Activated CD8-positive, alpha-beta memory T cell treated with anti-CD3 and anti-CD28 coated beads, Interleukin-2, amount 50 U/mL, for 1 hour (primary cell): ENCODE results near the gene KRT15.

ENCODE experiments used
- DNase-seq: peaks from one replicate; pipeline ENCODE4 v3.0.0-alpha.2; 2020; ENCODE audit errors: extremely low read depth

KRT15 gene

DNA sequence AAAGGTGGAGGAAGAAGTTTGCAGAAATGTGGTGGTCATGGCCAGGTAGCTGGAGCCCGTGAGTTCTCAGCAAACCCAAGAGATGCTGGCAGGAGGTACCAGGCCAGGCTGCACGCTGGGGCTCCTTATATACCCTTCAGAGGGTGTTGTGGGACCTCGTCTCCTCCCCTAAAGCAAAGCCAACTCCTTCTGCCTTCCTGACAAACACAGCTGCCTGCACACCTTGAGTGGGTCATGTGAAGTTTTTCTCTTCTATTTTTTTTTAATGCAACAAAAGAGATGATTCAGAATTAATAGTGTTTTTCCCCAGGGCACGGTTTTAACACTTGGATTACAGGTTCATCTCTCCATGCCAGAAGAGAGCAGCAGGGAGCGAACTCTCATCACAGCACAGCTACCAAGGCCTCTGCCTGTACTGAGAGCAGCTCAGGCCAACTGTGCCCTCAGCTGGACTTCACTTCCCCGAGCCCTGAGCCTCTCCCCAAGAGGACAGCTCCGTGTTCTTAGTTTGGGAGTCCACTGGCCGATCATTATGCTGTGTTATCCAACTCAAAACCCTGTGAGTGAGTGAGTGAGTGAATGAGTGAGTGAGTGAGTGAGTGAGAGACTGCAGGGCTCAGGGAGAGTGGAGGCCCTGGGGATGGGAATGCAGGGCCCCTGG lies at the start of gene KRT15:
Gene KRT15 (minus strand): TSS at position 102 of the 661 bp plus-strand sequence. CDS start 63 bp downstream, at position 39.
- no peak for DNase-seq

DNA sequence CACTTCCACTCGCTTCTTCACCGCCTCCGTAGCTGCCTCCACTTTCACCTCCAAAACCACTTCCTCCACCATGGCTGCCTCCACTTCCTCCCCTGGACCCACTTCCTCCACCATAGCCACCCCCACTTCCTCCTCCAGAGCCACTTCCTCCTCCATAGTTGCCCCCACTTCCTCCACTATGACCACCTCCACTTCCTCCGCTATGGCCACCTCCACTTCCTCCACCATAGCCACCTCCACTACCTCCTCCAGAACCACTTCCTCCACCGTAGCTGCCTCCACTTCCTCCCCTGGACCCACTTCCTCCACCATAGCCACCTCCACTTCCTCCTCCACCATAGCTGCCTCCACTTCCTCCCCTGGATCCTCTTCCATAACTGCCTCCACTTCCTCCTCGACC lies 48.6 kb upstream of the KRT15 start:
- DNase-seq: no peak

DNA sequence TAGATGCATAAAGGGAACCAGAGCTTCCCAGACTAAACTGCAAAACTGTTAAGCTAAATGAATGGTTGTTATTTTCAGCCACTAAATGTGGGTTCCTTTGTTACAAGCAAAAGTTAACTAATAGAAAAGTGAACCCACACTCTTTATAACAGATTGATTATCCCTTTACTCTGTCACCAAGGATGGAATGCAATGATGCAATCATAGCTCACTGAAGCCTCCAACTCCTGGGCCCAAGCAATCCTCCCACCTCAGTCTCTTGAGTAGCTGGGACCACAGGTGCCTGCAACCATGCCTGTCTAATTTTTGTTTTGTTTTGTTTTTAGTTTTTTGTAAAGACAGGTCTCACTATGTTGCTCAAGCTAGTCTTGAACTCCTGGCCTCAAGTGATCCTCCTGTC lies 46.6 kb upstream of the KRT15 start:
- no peak for DNase-seq

DNA sequence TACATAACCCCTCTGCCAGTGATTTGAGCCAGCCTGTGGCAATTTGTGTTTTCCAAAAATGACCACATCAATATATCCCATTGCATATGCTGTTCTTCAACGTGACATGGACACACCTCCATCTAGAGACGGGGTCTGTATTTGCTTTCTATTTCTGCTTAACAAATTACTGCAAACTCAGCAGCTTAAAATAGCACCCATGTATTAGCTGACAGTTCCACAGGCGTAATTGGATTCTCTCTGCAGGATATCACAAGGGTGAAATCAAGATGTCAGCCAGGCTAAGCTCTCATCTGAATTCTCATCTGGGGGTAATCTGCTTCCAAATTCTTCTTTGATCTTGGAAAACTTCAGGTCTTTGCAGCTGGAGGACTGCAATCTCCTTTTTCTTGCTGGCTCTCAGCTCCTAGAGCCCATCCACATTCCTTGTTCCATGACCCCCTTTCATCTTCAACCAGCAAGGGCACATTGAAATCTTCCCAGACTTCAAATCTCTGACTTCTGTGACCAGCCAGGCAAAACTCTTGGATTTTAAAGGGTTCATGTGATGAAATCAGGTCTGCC lies 45.0 kb upstream of the KRT15 start:
- no peak for DNase-seq

DNA sequence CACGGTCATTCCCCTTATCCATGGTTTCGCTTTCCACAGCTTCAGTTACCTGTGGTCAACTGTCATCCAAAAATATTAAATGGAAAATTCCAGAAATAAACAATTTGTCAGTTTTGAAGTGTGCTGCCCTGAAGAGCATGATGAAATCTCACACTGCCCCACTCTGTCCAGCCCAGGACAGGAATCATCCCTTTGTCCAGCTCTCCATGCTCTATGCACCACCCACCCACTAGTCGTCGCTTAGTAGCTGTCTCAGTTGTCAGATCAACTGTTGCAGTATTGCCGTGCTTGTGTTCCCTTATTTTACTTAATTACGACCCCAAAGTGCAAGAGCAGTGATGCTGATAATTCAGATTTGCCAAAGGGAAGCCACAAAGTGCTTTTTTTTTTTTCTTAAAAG lies 42.9 kb upstream of the KRT15 start:
- DNase-seq: no peak

DNA sequence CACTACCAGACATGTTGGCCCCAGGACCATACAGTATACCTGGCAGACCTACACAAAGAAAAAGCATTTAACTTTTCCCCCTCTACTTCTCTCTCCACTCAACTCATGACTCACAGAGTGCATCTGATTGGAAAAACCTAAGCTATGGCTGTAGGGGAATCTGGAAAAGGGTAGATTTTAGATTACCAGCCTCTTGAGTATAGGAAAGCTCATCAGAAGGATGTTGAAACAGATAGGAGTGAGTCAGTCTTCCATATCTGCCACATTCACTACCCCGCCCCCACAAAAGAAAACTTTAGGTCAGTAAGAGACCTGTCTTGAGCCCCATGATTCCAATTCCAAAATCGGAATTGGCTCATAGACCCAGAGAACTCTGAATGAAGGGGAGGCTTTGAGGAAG lies 40.9 kb upstream of the KRT15 start:
- no peak for DNase-seq

DNA sequence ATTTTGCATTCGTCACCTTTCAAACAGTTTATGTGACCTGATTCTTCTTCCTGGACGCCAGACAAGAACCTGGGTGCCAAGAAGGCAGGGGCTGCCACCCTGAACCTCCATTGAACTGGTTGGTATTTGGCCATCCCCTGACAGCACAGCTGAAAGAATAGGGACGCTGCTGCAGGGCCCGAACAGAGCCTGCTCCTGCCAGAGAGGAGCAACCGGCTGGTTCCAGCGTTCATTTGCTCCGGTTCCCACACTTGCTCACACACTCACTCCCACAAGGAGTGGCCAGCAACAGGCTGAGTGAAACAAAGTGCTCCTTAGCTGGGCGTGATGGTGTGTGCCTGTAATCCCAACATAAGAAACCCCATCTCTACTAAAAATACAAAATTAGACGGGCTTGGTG lies 38.2 kb upstream of the KRT15 start:
- no peak for DNase-seq

DNA sequence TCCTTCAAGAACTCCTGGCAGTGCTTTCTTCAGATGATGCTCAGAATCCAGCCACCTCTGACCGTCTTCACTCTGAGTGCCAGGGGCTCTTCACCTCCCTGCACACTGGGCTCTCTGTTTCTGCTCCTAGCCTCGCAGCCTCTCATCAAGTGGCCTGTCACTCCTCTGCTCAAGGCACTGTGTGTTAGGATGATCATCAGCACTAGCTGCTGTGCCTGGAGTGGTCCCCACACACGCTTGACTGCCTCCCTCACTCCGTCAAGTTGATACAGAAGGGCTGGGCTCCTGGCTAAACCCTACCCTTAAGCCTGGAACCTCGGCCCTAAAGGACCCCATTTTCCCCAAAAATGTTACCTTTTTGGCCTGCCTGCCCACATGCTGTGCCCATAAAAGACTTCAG lies 37.6 kb upstream of the KRT15 start:
- DNase-seq: no peak

DNA sequence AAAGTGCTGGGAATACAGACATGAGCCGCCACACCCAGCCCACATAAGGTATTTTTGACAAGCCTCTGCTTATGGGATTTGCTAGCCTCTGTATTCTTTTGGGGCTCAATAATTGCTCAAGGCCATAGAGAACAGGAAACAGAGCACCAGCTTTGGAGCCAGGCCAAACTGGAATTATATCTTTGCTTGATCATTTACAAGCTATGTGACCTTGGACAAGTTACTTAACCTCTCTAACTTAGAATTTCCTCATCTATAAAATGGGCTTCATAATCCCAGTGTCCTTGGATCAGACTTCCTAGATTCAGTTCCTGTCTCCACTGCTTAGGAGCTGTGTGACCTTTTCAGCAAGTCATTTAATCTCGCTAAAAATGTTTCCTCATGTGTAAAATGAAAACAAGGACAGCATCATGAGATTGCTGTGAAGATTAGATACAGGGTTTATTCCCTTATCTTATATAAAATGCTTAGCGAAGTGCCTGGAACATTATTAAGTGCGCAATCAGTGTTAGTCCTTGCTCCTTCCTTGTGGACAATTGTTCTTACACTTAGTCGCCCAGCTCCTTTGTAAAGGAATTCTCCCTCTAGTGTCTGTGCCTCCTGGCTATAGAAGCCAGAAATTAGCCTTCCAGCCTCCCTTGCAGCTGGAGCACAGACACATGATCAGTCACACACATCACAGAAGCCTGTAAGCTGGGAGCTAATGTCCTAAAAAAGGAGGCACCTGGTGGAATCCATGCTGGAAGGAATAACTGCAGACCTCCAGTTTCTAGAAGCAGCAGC lies 36.6 kb upstream of the KRT15 start:
- no peak for DNase-seq

DNA sequence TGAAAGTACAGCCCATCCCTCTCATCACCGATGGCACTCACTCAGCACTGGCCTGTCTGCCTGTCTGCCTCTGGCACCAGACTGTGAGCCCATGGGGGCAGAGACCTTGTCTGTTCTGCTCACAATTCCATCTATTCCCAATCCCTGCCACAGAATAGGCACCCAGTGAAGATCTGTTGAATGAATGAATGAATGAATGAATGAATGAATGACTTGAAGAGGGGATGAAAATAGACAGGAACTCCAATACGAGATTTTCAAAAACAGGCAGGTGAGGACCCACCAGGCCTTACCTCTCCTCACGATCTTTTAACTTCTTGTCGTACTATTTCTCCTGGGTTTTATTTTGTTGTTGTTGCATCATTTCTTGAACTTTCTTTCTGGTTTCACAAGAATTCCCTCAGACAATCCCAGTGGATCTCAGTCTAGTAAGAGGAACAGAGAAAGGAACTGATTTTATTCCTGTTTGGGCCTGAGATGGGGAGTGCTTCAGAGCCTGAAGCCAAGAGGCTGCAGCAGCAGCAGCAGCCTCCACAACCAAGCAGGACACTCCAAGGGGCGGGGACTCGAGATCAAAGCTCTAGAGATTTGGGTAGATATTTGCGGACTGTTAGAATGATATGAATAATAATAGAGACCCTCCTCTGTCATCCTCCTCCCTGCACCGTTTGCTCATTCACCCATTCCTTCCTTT lies 35.4 kb upstream of the KRT15 start:
- no peak for DNase-seq

DNA sequence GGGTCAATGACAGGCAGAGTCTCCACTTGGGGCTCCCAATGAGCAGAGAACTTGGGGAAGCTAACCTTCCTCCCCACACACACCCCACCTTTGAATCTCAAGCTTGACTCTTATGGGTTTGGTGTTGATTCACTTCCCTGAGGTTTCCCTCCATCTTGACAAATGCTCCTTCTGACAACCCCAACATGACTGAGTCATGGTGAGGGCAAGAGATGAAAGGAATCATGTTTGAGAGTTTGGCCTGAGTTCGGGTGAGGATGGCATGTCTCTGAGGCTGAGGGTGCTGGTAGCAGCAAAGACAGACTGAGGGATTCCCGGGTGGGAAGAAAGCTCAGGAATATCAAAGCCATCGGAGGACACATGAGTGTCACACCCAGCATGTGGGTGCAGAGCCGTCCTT lies 34.5 kb upstream of the KRT15 start:
- no peak for DNase-seq

DNA sequence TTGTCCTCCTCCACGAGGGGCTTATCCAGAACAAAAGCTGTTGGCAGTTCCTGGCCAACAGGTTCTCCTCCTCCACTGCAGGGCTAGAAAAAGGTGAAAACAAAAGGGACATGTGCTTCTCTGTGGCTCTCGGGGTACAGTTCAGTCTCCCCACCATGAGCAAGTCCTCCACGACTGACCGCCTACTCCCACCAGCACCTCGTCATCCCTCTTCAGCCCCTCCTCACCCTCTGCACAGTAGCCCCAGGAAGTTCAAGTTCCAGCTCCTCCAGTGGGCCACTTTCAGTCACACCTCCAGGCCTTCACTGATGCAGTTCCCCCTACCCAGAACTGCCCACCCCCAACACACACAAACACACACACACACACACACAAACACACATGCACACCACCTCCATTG lies 33.8 kb upstream of the KRT15 start:
- no peak for DNase-seq

DNA sequence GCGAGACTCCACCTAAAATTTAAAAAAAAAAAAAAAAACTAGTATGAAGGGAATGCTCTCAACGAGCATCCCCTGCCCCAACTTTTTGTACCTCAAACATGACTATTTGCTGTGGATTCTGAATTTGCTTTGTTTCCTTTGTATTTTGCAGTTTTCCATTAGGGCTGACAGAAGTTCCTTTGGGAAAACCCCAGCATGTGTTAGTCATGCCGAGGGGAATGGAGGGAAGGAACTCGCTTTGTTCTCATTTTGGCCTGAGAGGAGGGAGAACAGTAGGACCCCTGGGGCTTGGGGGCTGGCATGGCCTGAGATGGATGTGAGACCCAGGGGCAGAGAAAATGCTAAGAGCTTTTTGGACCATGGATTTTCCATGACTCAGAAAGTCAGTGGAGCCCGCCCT lies 32.7 kb upstream of the KRT15 start:
- DNase-seq: no peak

DNA sequence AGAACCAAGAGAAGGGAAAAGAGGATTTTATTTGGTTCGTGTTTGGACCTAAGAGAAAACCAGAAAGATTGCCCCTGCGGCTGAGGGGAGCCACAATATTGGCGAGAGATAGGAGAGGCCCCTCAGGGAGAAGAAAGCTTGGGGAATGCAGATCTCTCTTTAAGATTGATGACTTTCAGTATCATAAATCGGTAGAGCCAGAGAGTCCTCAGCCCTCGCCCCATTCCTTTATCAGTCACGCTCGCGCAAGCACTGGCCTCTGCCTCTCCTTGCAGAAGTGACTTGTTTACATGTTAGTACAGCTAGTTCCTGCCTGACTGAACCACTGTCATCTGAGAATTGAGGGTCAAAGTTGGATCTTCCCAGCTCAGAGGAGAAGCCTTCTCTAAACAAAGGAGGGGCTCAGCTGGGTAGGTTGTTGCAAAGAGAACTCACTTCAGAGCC lies 30.9 kb upstream of the KRT15 start:
- no peak for DNase-seq

DNA sequence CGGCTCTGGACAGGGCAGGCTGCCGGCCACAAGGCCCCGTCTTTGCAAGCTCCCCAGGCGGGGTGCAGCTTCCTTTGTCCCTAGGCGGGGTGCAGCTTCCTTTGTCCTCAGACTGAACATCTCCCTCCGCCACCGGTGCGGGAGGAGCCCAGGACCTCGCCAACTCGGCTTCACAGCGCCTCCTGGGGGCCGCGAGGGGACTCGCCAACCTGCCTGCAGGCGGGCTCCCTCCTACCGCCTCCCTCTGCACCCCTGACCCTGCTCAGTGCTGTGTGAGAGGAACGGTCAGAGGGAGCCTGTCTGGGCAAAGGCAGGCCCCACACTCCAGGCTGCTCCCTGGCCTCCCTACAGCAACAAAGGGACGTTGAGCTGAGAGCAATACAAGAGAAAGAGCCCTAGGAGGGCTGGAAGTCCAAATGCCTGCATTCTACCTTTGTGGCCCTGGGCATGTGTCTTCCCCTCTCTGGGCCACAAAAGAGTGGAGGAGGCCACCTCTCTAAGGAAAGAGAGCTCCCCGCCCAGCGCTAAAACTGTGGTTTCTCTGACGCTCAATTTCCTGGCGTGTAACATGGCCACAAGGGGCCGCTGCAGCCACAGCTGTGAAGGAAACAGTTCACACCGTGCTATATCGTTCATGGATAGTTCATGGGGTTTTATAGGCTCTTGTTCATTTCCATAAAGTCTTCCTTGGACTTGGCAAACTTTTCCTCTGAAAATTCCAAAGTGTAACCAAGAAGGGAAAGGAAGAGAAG lies 30.3 kb upstream of the KRT15 start:
- DNase-seq: peak; percentile 53

DNA sequence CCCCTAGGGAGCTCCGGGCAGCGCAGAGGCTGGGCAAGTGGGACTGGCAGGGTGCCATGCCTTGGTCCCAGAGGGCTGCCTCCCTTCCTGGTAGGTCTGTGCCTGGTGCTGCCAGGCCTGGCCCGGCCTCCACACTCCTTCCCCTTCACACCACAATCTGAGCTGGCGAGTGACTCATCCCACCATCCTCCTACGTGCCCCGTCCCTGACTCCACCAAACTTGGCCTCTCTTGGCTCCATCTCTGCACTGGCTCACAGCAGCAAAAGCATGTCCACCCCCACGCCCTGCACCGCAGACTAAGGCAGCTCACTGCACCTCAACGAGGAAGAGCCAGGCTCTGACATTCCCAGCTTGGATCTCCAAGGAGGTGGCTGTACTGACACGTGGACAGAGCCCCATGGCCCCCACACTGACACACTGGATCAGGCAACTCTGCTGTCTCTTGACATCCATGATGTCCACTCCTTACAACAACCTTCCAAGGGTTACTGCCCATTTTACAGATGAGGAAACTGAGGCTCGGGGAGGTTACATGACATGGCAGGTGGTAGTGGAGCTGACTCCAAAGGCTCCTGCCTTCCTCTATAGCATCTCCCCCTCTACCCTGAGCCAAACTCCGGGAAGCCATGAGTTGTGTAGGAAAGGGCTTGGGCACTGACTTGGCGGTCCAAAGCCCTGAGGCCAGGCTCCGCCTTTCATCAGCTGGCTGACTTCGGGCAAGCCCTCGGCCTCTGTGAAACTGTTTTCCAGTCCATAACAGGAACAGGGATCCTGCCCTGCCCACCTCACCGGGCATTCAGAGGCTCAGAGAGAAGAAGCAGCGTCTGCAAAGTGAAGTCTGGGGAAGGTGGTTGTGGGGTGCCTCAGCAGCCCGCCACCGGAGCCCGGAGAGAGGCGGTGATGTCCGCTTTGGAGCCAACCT lies 29.5 kb upstream of the KRT15 start:
- DNase-seq: no peak

DNA sequence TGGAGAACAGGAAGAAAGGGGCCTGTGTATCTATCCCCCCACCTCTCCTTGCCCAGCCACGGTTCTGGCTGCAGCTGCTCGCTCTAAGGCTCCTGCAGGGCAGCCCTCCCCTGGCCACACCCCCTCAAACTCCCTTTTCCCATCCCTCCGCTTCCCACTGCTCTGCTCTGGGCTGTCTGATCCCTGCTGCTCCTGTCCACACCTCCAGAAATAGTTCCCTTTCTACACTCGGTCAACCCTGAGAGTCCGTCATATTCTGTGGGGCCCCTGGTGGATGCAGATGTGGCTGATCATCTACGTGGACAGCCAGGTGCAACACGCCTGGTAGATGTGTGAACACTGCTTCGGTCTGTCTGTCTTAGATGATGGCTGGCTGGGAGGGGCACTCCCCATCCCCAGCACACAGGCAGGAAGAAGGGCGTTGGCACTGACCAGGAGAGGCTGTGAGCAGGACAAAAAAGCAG lies 28.7 kb upstream of the KRT15 start:
- no peak for DNase-seq

DNA sequence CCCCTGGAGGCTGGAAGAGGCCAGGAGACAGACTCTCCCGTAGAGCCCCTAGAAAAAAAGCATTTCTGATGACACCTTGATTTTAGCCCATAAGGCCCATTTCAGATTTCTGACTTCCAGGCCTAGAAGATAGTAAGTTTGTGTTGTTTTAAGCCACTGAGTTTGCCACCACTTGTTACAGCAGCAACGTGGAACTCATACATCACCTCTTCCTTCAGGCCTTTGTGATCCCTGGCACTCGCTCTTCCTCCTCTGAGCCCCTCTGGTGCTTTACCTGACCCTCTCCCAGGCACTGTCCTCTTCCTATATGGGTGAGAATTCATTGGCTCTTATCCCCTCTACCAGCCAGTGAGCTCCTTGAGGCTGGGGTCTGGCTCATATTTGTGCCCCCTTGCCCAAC lies 28.1 kb upstream of the KRT15 start:
- DNase-seq: no peak

DNA sequence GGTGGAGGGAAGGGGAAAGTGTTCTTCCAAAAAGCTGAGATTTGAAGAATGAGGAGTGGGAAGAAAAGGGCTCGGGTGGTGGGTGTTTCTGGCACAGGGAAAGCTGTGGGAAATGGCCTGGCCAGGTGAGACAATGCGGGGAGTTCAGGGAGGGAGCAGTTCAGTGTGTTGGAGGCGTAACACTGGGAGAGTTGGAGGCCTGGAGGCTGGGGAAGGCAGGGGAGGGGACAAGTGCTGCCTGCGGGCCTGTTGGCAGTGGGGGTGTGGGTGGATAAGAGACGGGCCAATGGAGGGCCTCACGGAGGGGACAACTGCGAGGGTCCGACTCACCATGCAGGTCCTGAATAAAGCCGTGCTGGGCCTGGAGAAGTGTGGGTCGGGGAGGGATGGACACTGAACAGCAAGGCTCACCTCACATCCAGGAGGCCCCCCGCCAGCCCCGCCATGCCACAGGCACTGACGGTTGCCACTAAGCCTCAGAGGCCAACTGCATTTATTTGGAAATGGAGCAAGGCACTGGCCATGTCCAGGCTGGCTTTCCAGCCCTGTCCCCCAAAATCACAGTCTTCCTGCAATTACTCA lies 27.2 kb upstream of the KRT15 start:
- no peak for DNase-seq

DNA sequence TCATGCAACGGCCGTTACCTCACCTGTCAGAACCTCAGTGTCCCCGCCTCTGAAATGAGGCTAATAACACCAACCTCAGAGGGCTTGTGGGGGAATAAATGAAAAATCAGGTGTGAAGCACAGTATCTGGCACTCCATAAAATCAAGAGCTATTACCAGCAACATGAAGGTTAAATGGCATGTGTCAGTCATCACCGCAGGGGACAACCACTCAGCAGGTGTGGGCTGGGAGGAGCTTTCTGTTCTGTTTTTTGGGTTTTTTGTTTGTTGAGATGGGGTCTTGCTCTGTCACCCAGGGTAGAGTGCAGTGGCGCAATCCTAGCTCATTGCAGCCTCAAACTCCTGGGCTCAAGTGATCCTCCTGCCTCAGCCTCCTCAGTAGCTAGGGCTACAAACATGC lies 26.2 kb upstream of the KRT15 start:
- DNase-seq: no peak
